NK-92 (cell line): ENCODE measurements around the gene TENM4.

Experiments used
- DNase-seq: peaks from one replicate; lab custom pipeline; 2025; ENCODE audit not compliant: unreplicated experiment; lab: John Stamatoyannopoulos, UW

TENM4 gene

GRCh38 chr11:78801161-78801884 lies 639.5 kb downstream of the TENM4 start:
- DNase-seq = no peak

GRCh38 chr11:78800756-78801155 lies 640.1 kb downstream of the TENM4 start:
- no peak for DNase-seq

- DNase-seq = no peak
Measured at GRCh38 chr11:78800096-78800690, 640.6 kb downstream of the TENM4 start.

- no peak for DNase-seq
Measured at GRCh38 chr11:78798663-78799062, 642.2 kb downstream of the TENM4 start.

- DNase-seq = no peak
Measured at GRCh38 chr11:78797559-78797958, 643.3 kb downstream of the TENM4 start.

- no peak for DNase-seq
Measured at GRCh38 chr11:78796956-78797355, 643.9 kb downstream of the TENM4 start.

GRCh38 chr11:78795621-78796261 lies 645.1 kb downstream of the TENM4 start:
- DNase-seq = no peak

- no peak for DNase-seq
Measured at GRCh38 chr11:78791964-78792363, 648.9 kb downstream of the TENM4 start.

- DNase-seq = no peak
Measured at GRCh38 chr11:78791254-78791653, 649.6 kb downstream of the TENM4 start.

GRCh38 chr11:78790784-78791183 lies 650.0 kb downstream of the TENM4 start:
- no peak for DNase-seq

GRCh38 chr11:78789375-78789774 lies 651.5 kb downstream of the TENM4 start:
- DNase-seq = no peak

GRCh38 chr11:78788533-78788932 lies 652.3 kb downstream of the TENM4 start:
- DNase-seq = no peak

- no peak for DNase-seq
Measured at GRCh38 chr11:78787696-78788095, 653.1 kb downstream of the TENM4 start.

- no peak for DNase-seq
Measured at GRCh38 chr11:78786746-78787145, 654.1 kb downstream of the TENM4 start.

GRCh38 chr11:78786086-78786485 lies 654.7 kb downstream of the TENM4 start:
- no peak for DNase-seq

- no peak for DNase-seq
Measured at GRCh38 chr11:78784321-78785061, 656.3 kb downstream of the TENM4 start.

- no peak for DNase-seq
Measured at GRCh38 chr11:78783846-78784245, 657.0 kb downstream of the TENM4 start.

GRCh38 chr11:78783301-78783700 lies 657.5 kb downstream of the TENM4 start:
- DNase-seq = no peak

GRCh38 chr11:78782725-78783124 lies 658.1 kb downstream of the TENM4 start:
- DNase-seq = no peak

GRCh38 chr11:78780889-78781288 lies 659.9 kb downstream of the TENM4 start:
- DNase-seq = no peak

GRCh38 chr11:78773492-78773891 lies 667.3 kb downstream of the TENM4 start:
- DNase-seq = no peak

GRCh38 chr11:78773077-78773476 lies 667.8 kb downstream of the TENM4 start:
- no peak for DNase-seq
